Right forelimb (tissue), 1 donor: ENCODE measurements around the gene ITGA6.

Experiments
- DNase-seq: peaks from one replicate; pipeline ENCODE4 v3.0.0-alpha.2; 2018

Gene ITGA6

GRCh38 chr2:172465417-172466334, 38.3 kb downstream of the ITGA6 start:
- peak; percentile 74 for DNase-seq

GRCh38 chr2:172467382-172467781, 40.0 kb downstream of the ITGA6 start:
- DNase-seq = no peak

GRCh38 chr2:172470958-172471922, 43.9 kb downstream of the ITGA6 start:
- no peak for DNase-seq

GRCh38 chr2:172472446-172473033, 45.2 kb downstream of the ITGA6 start:
- DNase-seq = no peak

GRCh38 chr2:172473167-172473566, 45.8 kb downstream of the ITGA6 start:
- no peak for DNase-seq

- DNase-seq = no peak
Observed at GRCh38 chr2:172478353-172478752, 51.0 kb downstream of the ITGA6 start.

GRCh38 chr2:172480301-172481218, 53.2 kb downstream of the ITGA6 start:
- no peak for DNase-seq

GRCh38 chr2:172481507-172482262, 54.3 kb downstream of the ITGA6 start:
- DNase-seq = no peak

- no peak for DNase-seq
Observed at GRCh38 chr2:172484253-172484652, 56.9 kb downstream of the ITGA6 start.

- DNase-seq = no peak
Observed at GRCh38 chr2:172484706-172485105, 57.3 kb downstream of the ITGA6 start.

GRCh38 chr2:172488556-172488955, 61.2 kb downstream of the ITGA6 start:
- DNase-seq = no peak

GRCh38 chr2:172489681-172490080, 62.3 kb downstream of the ITGA6 start:
- no peak for DNase-seq

- DNase-seq = no peak
Observed at GRCh38 chr2:172496160-172496608, 68.8 kb downstream of the ITGA6 start.

GRCh38 chr2:172507199-172507598, 79.8 kb downstream of the ITGA6 start:
- no peak for DNase-seq

GRCh38 chr2:172510088-172510487, 82.7 kb downstream of the ITGA6 start:
- no peak for DNase-seq

GRCh38 chr2:172510548-172510947, 83.2 kb downstream of the ITGA6 start:
- no peak for DNase-seq

GRCh38 chr2:172512810-172513523, 85.6 kb downstream of the ITGA6 start:
- no peak for DNase-seq

- DNase-seq = no peak
Observed at GRCh38 chr2:172513524-172513900, 86.1 kb downstream of the ITGA6 start.

GRCh38 chr2:172513935-172514586, 86.7 kb downstream of the ITGA6 start:
- DNase-seq = no peak

GRCh38 chr2:172516299-172516698, 88.9 kb downstream of the ITGA6 start:
- DNase-seq = no peak
